Brain microvascular endothelial cell (primary cell): ENCODE results near the gene MAMDC4.
"Not testable (repeated sequence)": the region's sequence is repeated elsewhere in the genome, so short reads cannot be mapped to it uniquely, and the experiment has no call there.

Experiments used
- DNase-seq: peaks from one replicate; pipeline ENCODE4 v3.0.0-alpha.2; 2020
- H3K27ac ChIP-seq: fragments of 250-450 bp; sonication (Bioruptor Pico); 2 replicates; pipeline ENCODE4 v1.5.1; 2020; ENCODE audit warnings: mild to moderate bottlenecking, moderate library complexity
- H3K27me3 ChIP-seq: fragments of 250-450 bp; sonication (Bioruptor Pico); replicated peaks from 2 replicates; pipeline ENCODE4 v1.5.1; 2020; ENCODE audit warnings: mild to moderate bottlenecking
- H3K36me3 ChIP-seq: fragments of 250-450 bp; sonication (Bioruptor Pico); replicated peaks from 2 replicates; pipeline ENCODE4 v1.5.1; 2020; ENCODE audit warnings: mild to moderate bottlenecking
- H3K4me3 ChIP-seq: 2 replicates; pipeline ENCODE4 v1.5.1; 2011; ENCODE audit warnings: low read depth, mild to moderate bottlenecking, control low read depth, low read length, moderate library complexity
- CTCF ChIP-seq: IDR thresholded peaks from 2 replicates; pipeline ENCODE4 v1.5.1; 2011; ENCODE audit warnings: low read depth, mild to moderate bottlenecking, moderate library complexity, low read length, control low read depth, inconsistent platforms; ENCODE audit errors: missing control alignments
- in situ Hi-C: cut with HindIII; loops from 2 replicates; pipeline ENCODE4 v1.10.0; 2017; ENCODE audit warnings: low sequenced_read_pairs, low pct_ligation_motif_present

The MAMDC4 gene

DNA sequence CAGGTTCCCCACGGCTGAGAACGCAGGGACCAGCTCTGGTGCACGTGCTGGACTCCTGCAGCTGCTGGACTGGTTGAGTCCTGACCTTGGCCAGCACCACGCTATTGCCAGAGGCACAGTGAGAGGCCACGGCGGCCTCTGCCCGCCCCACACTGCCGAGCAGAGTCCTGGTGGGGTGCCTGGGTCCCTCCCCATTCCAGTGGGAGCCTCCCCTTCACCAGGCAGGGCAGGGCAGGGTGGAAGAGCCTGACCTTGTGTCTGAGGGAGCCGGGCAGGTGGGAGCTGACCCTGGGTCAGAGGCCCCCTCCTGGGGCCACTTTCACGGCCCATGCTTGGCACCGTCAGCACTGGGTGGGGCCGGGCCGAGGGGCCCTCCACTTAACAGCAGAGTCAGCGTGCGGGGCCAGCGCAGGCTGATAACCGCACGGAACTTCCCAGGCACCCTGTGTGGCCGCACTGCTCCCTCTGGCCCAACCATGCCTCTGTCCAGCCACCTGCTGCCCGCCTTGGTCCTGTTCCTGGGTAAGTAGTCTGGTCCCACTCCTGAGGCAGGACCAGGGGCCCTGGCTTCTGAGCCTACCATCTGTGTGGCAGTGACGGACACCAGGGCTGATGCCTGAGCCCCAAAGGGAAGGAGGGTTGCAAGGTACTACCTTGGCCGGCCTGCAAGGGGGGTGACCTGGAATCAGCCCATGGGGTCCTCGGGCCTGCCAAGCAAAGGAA, at the start of gene MAMDC4:
Gene MAMDC4 (plus strand): TSS at position 406 of the 723 bp plus-strand sequence. CDS start 71 bp downstream, at position 477.
- Histone ChIP-seq H3K36me3 (peaks cover 17% of the 10 kb centered on the region), H3K4me3 (no peak within 1 kb of the TSS), H3K27me3 (no peaks in the 10 kb centered on the region), H3K27ac (no peak within 1 kb of the TSS)
- in situ Hi-C loops: no loop called here
- TF ChIP-seq CTCF: no peak
- no peak for DNase-seq

- H3K36me3 ChIP-seq, H3K27ac ChIP-seq, DNase-seq, H3K27me3 ChIP-seq, H3K4me3 ChIP-seq: not testable (repeated sequence)
- in situ Hi-C loops: loop anchor here (25.0 kb wide), 1 partner anchor 234 kb away; the partner anchor contains the start of genes ABCA2, FUT7 and NPDC1
Observed at GRCh38 chr9:136803009-136803550, 49.1 kb upstream of the MAMDC4 start.

DNA sequence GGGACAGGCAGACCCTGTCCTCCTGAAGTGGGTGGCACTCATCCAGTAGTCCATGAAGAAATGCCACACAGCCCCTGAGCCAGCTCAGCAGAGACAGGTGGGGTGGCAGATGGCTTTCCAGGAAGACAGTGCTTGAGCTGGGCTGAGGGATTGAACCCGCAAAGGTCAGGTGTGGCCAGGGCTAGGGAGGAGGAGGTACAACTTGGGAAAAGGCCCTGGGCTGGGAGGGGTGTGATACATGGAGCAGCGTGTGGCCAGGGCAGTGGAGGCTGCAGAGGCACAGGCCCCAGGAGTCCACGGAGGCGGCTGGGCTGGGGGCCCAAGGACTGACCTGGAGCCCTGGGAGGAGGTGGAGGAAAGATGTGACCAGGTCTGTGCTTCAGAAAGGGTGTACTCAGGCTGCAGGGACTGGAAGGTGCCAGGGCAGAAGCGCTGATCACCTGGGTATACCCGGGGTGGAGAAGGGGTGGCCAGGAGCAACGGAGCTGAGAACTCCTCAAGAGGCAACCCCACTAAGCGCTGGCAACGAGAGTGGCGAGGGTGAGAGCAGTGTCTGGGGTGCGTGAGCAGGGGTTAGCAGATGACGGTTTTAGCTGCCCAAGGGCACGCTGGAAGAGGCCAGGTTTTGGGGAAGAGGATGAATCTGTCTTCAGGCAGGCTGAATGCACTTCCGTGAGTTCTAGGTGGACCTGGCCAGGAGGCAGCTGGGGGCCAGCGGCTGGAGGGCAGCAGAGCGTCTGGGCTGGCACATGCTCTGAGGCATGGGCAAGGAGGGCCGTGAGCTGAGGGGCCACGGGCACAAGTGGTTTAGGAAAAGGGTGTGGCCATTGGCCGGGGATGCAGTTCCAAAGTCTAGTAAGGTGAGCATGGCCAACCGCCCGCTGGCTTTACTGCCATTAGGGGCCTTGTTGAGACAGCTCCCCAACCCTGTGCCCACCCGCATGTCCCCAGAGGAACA, 48.3 kb upstream of the MAMDC4 start:
- H3K27me3 ChIP-seq: peaks cover 2% of the 10 kb centered on the region
- H3K4me3 ChIP-seq: no peak overlapping the region
- in situ Hi-C loops: loop anchor here (25.0 kb wide), 1 partner anchor 233 kb away; the partner anchor contains the start of genes ABCA2, FUT7 and NPDC1
- no peak for TF ChIP-seq CTCF
- H3K36me3 ChIP-seq: no peaks in the 10 kb centered on the region
- DNase-seq: no peak
- no peak overlapping the region for H3K27ac ChIP-seq

DNA sequence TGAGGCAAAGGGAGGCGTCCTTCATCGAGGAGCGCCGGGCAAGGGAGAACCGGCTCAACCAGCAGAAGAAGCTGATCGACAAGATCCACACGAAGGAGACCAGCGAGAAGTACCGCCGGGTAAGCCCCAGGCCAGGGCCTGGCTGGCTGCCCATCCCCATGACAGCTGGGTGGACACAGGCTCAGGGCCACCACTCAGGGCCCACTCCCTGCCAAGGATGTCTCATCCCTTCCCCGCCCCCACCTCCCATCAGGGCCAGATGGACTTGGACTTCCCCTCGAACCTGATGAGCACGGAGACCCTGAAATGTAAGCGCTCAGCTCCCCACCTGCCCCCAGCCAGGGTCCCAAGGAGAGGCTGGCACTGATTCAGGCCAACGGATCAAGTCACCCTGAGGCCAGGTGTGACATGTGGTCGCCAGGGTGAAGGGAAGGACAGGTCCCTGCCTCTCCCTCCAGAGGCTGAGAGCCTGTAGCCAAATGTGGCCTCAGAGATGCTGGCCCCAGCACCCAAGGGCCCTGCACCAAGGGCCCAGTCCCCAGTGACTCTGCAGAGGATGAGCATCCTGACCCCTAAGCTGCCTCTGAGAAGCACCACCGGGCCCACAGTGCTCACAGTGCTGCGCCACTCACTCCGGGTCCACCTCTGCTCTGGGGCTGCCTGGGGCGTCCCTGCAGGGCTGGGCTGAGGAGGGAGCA, 47.5 kb upstream of the MAMDC4 start:
- Histone ChIP-seq H3K27me3 (no peaks in the 10 kb centered on the region), H3K27ac (no peak overlapping the region), H3K4me3 (no peak overlapping the region), H3K36me3 (no peaks in the 10 kb centered on the region)
- TF ChIP-seq CTCF: no peak
- no peak for DNase-seq
- in situ Hi-C loops: loop anchor here (25.0 kb wide), 1 partner anchor 233 kb away; the partner anchor contains the start of genes ABCA2, FUT7 and NPDC1

- no peaks in the 10 kb centered on the region for H3K27me3 ChIP-seq
- H3K4me3 ChIP-seq: no peak overlapping the region
- no peaks in the 10 kb centered on the region for H3K36me3 ChIP-seq
- TF ChIP-seq CTCF: no peak
- in situ Hi-C loops: loop anchor here (25.0 kb wide), 1 partner anchor 232 kb away; the partner anchor contains the start of genes ABCA2, FUT7 and NPDC1
- no peak overlapping the region for H3K27ac ChIP-seq
- no peak for DNase-seq
Observed at GRCh38 chr9:136805207-136805740, 46.9 kb upstream of the MAMDC4 start.
